Activated CD4-positive, alpha-beta memory T cell treated with anti-CD3 and anti-CD28 coated beads for 36 hours (primary cell): ENCODE measurements around the gene ZFPM1. TPM values are rescaled to one million over a fixed set of nuclear protein-coding genes. Genes with fewer than 3 reads are reported as not detected.

Source experiments
- CTCF ChIA-PET: fragments of 350-600 bp; sonication (Branson Sonifier 250); formaldehyde crosslinking; loops from one replicate; lab custom pipeline; 2021; ENCODE audit warnings: antibody characterized with exemption, inconsistent platforms; lab: Charles Lee
- POLR2A ChIA-PET: fragments of 350-600 bp; sonication (Branson Sonifier 250); formaldehyde crosslinking; loops from one replicate; lab custom pipeline; 2021; ENCODE audit warnings: antibody characterized with exemption; lab: Charles Lee
- DNase-seq: peaks from one replicate; pipeline ENCODE4 v3.0.0-alpha.2; 2020
- H3K27ac Mint-ChIP-seq: one replicate; pipeline ENCODE4 v1.8.0; 2021; ENCODE audit warnings: mixed read lengths
- H3K27me3 Mint-ChIP-seq: one replicate; pipeline ENCODE4 v1.8.0; 2021; ENCODE audit warnings: mixed read lengths
- H3K36me3 Mint-ChIP-seq: one replicate; pipeline ENCODE4 v1.8.0; 2021; ENCODE audit warnings: mixed read lengths
- H3K4me1 Mint-ChIP-seq: one replicate; pipeline ENCODE4 v1.8.0; 2021; ENCODE audit warnings: low read depth, mixed read lengths
- H3K4me3 Mint-ChIP-seq: one replicate; pipeline ENCODE4 v1.8.0; 2021; ENCODE audit warnings: mild to moderate bottlenecking, mixed read lengths
- H3K9me3 Mint-ChIP-seq: one replicate; pipeline ENCODE4 v1.8.0; 2021; ENCODE audit warnings: mixed read lengths
- intact Hi-C: fragments of 100-400 bp; cut with micrococcal nuclease; formaldehyde crosslinking; loops from one replicate; pipeline ENCODE4 v1.15.1; 2023
- total RNA-seq, 2 experiments: library from RNA; stranded (reverse); gene quantifications; one replicate each; pipeline ENCODE4 v1.2.3, GENCODE V29; 2021

The ZFPM1 gene
- total RNA-seq, 2 experiments from 2014 or later, result 11.6 to 12.0 TPM

GRCh38 chr16:88535857-88536222 lies 82.8 kb downstream of the ZFPM1 start:
- Mint-ChIP-seq H3K4me3 (peak overlapping the region; percentile 52), H3K9me3 (no peaks in the 10 kb centered on the region), H3K36me3 (peaks cover 5% of the 10 kb centered on the region), H3K4me1 (peaks cover 2% of the 10 kb centered on the region), H3K27ac (peak overlapping the region; percentile 67), H3K27me3 (peaks cover 1% of the 10 kb centered on the region)
- CTCF ChIA-PET, result interaction anchor here (0.8 to 1.4 kb wide), 3 partner anchors 81 to 98 kb away, joined by 3 to 5 read pairs (median 4); no protein-coding TSS in a partner anchor
- no peak for DNase-seq
- POLR2A ChIA-PET, result interaction anchor here (0.7 kb wide), 1 partner anchor 83 kb away, joined by 3 read pairs; no protein-coding TSS in a partner anchor
- intact Hi-C loops, result no loop called here

GRCh38 chr16:88536510-88536909 lies 83.4 kb downstream of the ZFPM1 start:
- Mint-ChIP-seq H3K9me3 (no peaks in the 10 kb centered on the region), H3K4me3 (no peak overlapping the region), H3K4me1 (peaks cover 2% of the 10 kb centered on the region), H3K36me3 (peaks cover 5% of the 10 kb centered on the region), H3K27me3 (peaks cover 1% of the 10 kb centered on the region), H3K27ac (no peak overlapping the region)
- no peak for DNase-seq
- CTCF ChIA-PET, result interaction anchor here (0.8 to 1.4 kb wide), 3 partner anchors 82 to 99 kb away, joined by 3 to 5 read pairs (median 4); no protein-coding TSS in a partner anchor
- intact Hi-C loops, result no loop called here
- POLR2A ChIA-PET, result interaction anchor here (0.7 kb wide), 1 partner anchor 84 kb away, joined by 3 read pairs; no protein-coding TSS in a partner anchor

- Mint-ChIP-seq H3K4me1 (peaks cover 2% of the 10 kb centered on the region), H3K27me3 (peaks cover 1% of the 10 kb centered on the region), H3K4me3 (no peak overlapping the region), H3K27ac (no peak overlapping the region), H3K9me3 (no peaks in the 10 kb centered on the region), H3K36me3 (peaks cover 4% of the 10 kb centered on the region)
- POLR2A ChIA-PET, result no interaction called here
- DNase-seq, result no peak
- CTCF ChIA-PET, result interaction anchor here (1.4 kb wide), 1 partner anchor 94 kb away, joined by 4 read pairs; no protein-coding TSS in a partner anchor
- intact Hi-C loops, result no loop called here
Observed at GRCh38 chr16:88536971-88537751, 84.1 kb downstream of the ZFPM1 start.

GRCh38 chr16:88537859-88538258 lies 84.8 kb downstream of the ZFPM1 start:
- Mint-ChIP-seq H3K36me3 (peaks cover 6% of the 10 kb centered on the region), H3K27ac (no peak overlapping the region), H3K4me1 (peaks cover 2% of the 10 kb centered on the region), H3K27me3 (peaks cover 1% of the 10 kb centered on the region), H3K4me3 (no peak overlapping the region), H3K9me3 (peaks cover 4% of the 10 kb centered on the region)
- CTCF ChIA-PET, result interaction anchor here (1.4 kb wide), 1 partner anchor 100 kb away, joined by 3 read pairs; no protein-coding TSS in a partner anchor
- no peak for DNase-seq
- POLR2A ChIA-PET, result no interaction called here
- intact Hi-C loops, result no loop called here

GRCh38 chr16:88538366-88539060 lies 85.4 kb downstream of the ZFPM1 start:
- intact Hi-C loops, result no loop called here
- DNase-seq, result no peak
- H3K4me1 Mint-ChIP-seq, result peaks cover 2% of the 10 kb centered on the region
- no peak overlapping the region for H3K27ac Mint-ChIP-seq
- H3K4me3 Mint-ChIP-seq, result no peak overlapping the region
- POLR2A ChIA-PET, result no interaction called here
- H3K36me3 Mint-ChIP-seq, result peaks cover 12% of the 10 kb centered on the region
- peaks cover 11% of the 10 kb centered on the region for H3K9me3 Mint-ChIP-seq
- H3K27me3 Mint-ChIP-seq, result peaks cover 1% of the 10 kb centered on the region
- CTCF ChIA-PET, result interaction anchor here (1.4 kb wide), 1 partner anchor 101 kb away, joined by 3 read pairs; no protein-coding TSS in a partner anchor

GRCh38 chr16:88539261-88539651 lies 86.2 kb downstream of the ZFPM1 start:
- Mint-ChIP-seq H3K36me3 (peaks cover 14% of the 10 kb centered on the region), H3K9me3 (peaks cover 16% of the 10 kb centered on the region), H3K4me1 (peaks cover 2% of the 10 kb centered on the region), H3K27me3 (peaks cover 1% of the 10 kb centered on the region), H3K4me3 (no peak overlapping the region), H3K27ac (no peak overlapping the region)
- ChIA-PET CTCF (interaction anchor here (1.4 kb wide), 1 partner anchor 102 kb away, joined by 3 read pairs; no protein-coding TSS in a partner anchor), POLR2A (no interaction called here)
- no peak for DNase-seq
- intact Hi-C loops, result no loop called here

GRCh38 chr16:88539652-88540345 lies 86.7 kb downstream of the ZFPM1 start:
- Mint-ChIP-seq H3K4me3 (no peak overlapping the region), H3K27me3 (peaks cover 1% of the 10 kb centered on the region), H3K27ac (no peak overlapping the region), H3K4me1 (peaks cover 2% of the 10 kb centered on the region), H3K9me3 (peaks cover 16% of the 10 kb centered on the region), H3K36me3 (peaks cover 14% of the 10 kb centered on the region)
- ChIA-PET POLR2A (no interaction called here), CTCF (no interaction called here)
- DNase-seq, result no peak
- intact Hi-C loops, result no loop called here

- H3K36me3 Mint-ChIP-seq, result peaks cover 14% of the 10 kb centered on the region
- no peak overlapping the region for H3K4me3 Mint-ChIP-seq
- H3K9me3 Mint-ChIP-seq, result peaks cover 16% of the 10 kb centered on the region
- intact Hi-C loops, result no loop called here
- DNase-seq, result no peak
- H3K27me3 Mint-ChIP-seq, result peaks cover 1% of the 10 kb centered on the region
- no peak overlapping the region for H3K27ac Mint-ChIP-seq
- H3K4me1 Mint-ChIP-seq, result peaks cover 2% of the 10 kb centered on the region
- CTCF ChIA-PET, result no interaction called here
- POLR2A ChIA-PET, result no interaction called here
Observed at GRCh38 chr16:88540346-88540977, 87.4 kb downstream of the ZFPM1 start.

- intact Hi-C loops, result no loop called here
- peaks cover 16% of the 10 kb centered on the region for H3K9me3 Mint-ChIP-seq
- DNase-seq, result no peak
- H3K4me1 Mint-ChIP-seq, result no peaks in the 10 kb centered on the region
- no peak overlapping the region for H3K27ac Mint-ChIP-seq
- H3K36me3 Mint-ChIP-seq, result peaks cover 10% of the 10 kb centered on the region
- H3K27me3 Mint-ChIP-seq, result peaks cover 1% of the 10 kb centered on the region
- ChIA-PET POLR2A (no interaction called here), CTCF (no interaction called here)
- H3K4me3 Mint-ChIP-seq, result no peak overlapping the region
Observed at GRCh38 chr16:88541831-88542616, 88.9 kb downstream of the ZFPM1 start.

GRCh38 chr16:88543230-88543813 lies 90.2 kb downstream of the ZFPM1 start:
- intact Hi-C loops, result no loop called here
- no peak for DNase-seq
- Mint-ChIP-seq H3K4me1 (no peaks in the 10 kb centered on the region), H3K4me3 (no peak overlapping the region), H3K36me3 (peaks cover 10% of the 10 kb centered on the region), H3K27me3 (peaks cover 1% of the 10 kb centered on the region), H3K27ac (no peak overlapping the region), H3K9me3 (peaks cover 16% of the 10 kb centered on the region)
- POLR2A ChIA-PET, result no interaction called here
- CTCF ChIA-PET, result no interaction called here

- peaks cover 11% of the 10 kb centered on the region for H3K4me1 Mint-ChIP-seq
- POLR2A ChIA-PET, result no interaction called here
- H3K27me3 Mint-ChIP-seq, result no peaks in the 10 kb centered on the region
- no peak overlapping the region for H3K4me3 Mint-ChIP-seq
- no peak overlapping the region for H3K27ac Mint-ChIP-seq
- intact Hi-C loops, result no loop called here
- H3K36me3 Mint-ChIP-seq, result peaks cover 10% of the 10 kb centered on the region
- DNase-seq, result no peak
- peaks cover 16% of the 10 kb centered on the region for H3K9me3 Mint-ChIP-seq
- CTCF ChIA-PET, result no interaction called here
Observed at GRCh38 chr16:88545781-88546180, 92.7 kb downstream of the ZFPM1 start.
